ENCODE data around the gene ZCCHC7.

Gene ZCCHC7

DNA sequence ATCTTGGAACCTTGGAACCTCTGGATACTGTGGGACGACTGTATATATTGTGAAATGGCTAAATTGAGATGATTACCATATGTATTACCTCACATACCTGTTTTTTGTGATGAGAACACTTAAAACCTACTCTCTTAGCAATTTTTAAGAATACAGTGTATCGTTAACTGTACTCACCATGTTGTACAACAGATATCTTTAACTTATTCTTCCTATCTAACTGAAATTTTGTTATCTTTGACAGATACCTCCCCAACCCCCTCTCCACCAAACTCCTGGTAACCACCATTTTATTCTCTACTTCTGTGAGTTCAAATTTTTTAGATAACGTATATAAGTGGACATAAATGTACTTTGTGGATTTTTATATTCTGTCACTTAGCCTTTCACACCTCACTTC lies 126.5 kb downstream of the ZCCHC7 start:
- H3K4me1 ChIP-seq (ENCODE audit: insufficient read depth, low read length, poor library complexity, severe bottlenecking) = peaks cover 17% of the 10 kb centered on the region
- no peaks in the 10 kb centered on the region for H3K9me2 ChIP-seq (replicated peaks; ENCODE audit: low read depth, low read length)
- H3K4me3 ChIP-seq (ENCODE audit: low read length, poor library complexity, severe bottlenecking) = no peak overlapping the region
- no peak overlapping the region for H3K9ac ChIP-seq (ENCODE audit: low read depth, low read length, poor library complexity, severe bottlenecking)
- no peak overlapping the region for H3K4me2 ChIP-seq (ENCODE audit: low read depth, low read length, poor library complexity, severe bottlenecking)
- H3K27me3 ChIP-seq (ENCODE audit: insufficient read depth, low read length, poor library complexity, severe bottlenecking) = no peaks in the 10 kb centered on the region
- TF ChIP-seq EZH2phosphoT487 (IDR thresholded peaks at IDR 0.05; ENCODE audit: borderline replicate concordance) = no peak
- TF ChIP-seq, protein P1, sequence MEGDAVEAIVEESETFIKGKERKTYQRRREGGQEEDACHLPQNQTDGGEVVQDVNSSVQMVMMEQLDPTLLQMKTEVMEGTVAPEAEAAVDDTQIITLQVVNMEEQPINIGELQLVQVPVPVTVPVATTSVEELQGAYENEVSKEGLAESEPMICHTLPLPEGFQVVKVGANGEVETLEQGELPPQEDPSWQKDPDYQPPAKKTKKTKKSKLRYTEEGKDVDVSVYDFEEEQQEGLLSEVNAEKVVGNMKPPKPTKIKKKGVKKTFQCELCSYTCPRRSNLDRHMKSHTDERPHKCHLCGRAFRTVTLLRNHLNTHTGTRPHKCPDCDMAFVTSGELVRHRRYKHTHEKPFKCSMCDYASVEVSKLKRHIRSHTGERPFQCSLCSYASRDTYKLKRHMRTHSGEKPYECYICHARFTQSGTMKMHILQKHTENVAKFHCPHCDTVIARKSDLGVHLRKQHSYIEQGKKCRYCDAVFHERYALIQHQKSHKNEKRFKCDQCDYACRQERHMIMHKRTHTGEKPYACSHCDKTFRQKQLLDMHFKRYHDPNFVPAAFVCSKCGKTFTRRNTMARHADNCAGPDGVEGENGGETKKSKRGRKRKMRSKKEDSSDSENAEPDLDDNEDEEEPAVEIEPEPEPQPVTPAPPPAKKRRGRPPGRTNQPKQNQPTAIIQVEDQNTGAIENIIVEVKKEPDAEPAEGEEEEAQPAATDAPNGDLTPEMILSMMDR (conservative IDR thresholded peaks at IDR 0.05; ENCODE audit: low read length) = no peak
- no peaks in the 10 kb centered on the region for H3F3A ChIP-seq (ENCODE audit: low read depth)
- no peaks in the 10 kb centered on the region for H3K9me3 ChIP-seq (ENCODE audit: insufficient read depth, low read depth, low read length)
- H3K79me2 ChIP-seq (ENCODE audit: insufficient read depth, low read length) = peaks cover 23% of the 10 kb centered on the region; the same call in 1 of the 2 replicates
- H2AFZ ChIP-seq (ENCODE audit: low read length) = no peak overlapping the region
- peaks cover 5% of the 10 kb centered on the region for H3K36me3 ChIP-seq (ENCODE audit: insufficient read depth, low read length)
- H4K20me1 ChIP-seq (ENCODE audit: insufficient read depth, low read length, poor library complexity, severe bottlenecking) = no peaks in the 10 kb centered on the region

DNA sequence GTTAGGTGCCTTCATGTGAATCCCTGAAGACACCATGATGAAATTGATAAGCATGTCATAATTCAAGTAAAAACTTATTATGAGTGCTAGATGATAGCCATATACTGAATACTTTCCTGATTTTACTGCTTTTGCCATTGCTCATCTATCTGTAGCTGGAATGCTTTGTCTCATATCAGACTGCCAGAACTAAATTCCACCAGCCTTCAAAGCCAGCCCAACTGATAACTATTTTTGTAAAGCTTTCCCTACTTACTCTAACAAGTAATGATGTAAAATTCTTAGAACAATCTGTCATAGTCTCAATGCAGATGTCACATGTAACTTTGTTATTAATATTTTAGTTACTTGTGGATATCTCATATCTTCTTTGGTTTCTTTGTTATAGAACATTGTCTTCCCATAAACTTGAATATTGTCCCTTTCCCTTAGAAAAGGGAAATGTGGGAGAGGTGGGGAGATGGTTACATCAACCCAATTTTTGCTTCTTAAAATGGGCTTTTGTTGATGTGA lies 128.3 kb downstream of the ZCCHC7 start:
- H3K79me2 ChIP-seq (ENCODE audit: insufficient read depth, low read length) = peaks cover 15% of the 10 kb centered on the region; the same call in 1 of the 2 replicates

DNA sequence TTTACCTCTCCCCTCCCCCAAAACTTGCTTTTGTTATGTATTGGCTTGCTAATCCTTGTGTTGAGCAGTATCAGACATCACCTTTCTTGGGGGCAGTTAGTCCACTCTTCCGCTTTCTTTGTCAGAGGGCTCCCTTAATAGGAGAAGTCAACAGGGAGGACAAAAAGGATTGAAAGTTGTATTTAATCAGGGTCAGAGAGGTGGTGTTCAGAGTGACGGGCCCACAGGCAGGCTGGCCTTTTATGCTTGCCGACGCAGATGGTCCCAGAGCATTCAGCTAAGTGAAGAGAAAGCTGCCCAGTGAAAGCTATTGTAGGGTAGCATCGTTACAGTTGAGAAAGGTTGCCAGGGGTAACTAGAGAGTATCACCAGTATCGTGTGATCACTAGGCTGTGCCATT lies 131.1 kb downstream of the ZCCHC7 start:
- TF ChIP-seq EZH2phosphoT487 (IDR thresholded peaks at IDR 0.05; ENCODE audit: borderline replicate concordance) = no peak
- TF ChIP-seq, protein P1 (conservative IDR thresholded peaks at IDR 0.05; ENCODE audit: low read length) = no peak
- Histone ChIP-seq H3K79me2 (ENCODE audit: insufficient read depth, low read length) (peaks cover 6% of the 10 kb centered on the region; the same call in 1 of the 2 replicates), H3K4me1 (ENCODE audit: insufficient read depth, low read length, poor library complexity, severe bottlenecking) (peaks cover under 1% of the 10 kb centered on the region)

More for the DNA sequence above, 128.3 kb downstream of the ZCCHC7 start:
- no peak overlapping the region for H3K4me3 ChIP-seq (ENCODE audit: low read length, poor library complexity, severe bottlenecking)
- H3F3A ChIP-seq (ENCODE audit: low read depth) = no peaks in the 10 kb centered on the region
- H3K9me2 ChIP-seq (replicated peaks; ENCODE audit: low read depth, low read length) = no peaks in the 10 kb centered on the region
- no peaks in the 10 kb centered on the region for H4K20me1 ChIP-seq (ENCODE audit: insufficient read depth, low read length, poor library complexity, severe bottlenecking)
- no peaks in the 10 kb centered on the region for H3K27me3 ChIP-seq (ENCODE audit: insufficient read depth, low read length, poor library complexity, severe bottlenecking)
- H3K9me3 ChIP-seq (ENCODE audit: insufficient read depth, low read depth, low read length) = no peaks in the 10 kb centered on the region
- peaks cover 11% of the 10 kb centered on the region for H3K4me1 ChIP-seq (ENCODE audit: insufficient read depth, low read length, poor library complexity, severe bottlenecking)
- no peak overlapping the region for H2AFZ ChIP-seq (ENCODE audit: low read length)
- H3K9ac ChIP-seq (ENCODE audit: low read depth, low read length, poor library complexity, severe bottlenecking) = no peak overlapping the region
- peaks cover 12% of the 10 kb centered on the region for H3K36me3 ChIP-seq (ENCODE audit: insufficient read depth, low read length)
- TF ChIP-seq, protein P1 (conservative IDR thresholded peaks at IDR 0.05; ENCODE audit: low read length) = no peak
- no peak for TF ChIP-seq EZH2phosphoT487 (IDR thresholded peaks at IDR 0.05; ENCODE audit: borderline replicate concordance)
- H3K4me2 ChIP-seq (ENCODE audit: low read depth, low read length, poor library complexity, severe bottlenecking) = no peak overlapping the region

More for the DNA sequence above, 131.1 kb downstream of the ZCCHC7 start:
- Histone ChIP-seq H2AFZ (ENCODE audit: low read length) (no peak overlapping the region), H3K4me2 (ENCODE audit: low read depth, low read length, poor library complexity, severe bottlenecking) (no peak overlapping the region), H3K9me3 (ENCODE audit: insufficient read depth, low read depth, low read length) (no peaks in the 10 kb centered on the region), H3K9me2 (replicated peaks; ENCODE audit: low read depth, low read length) (no peaks in the 10 kb centered on the region), H3K36me3 (ENCODE audit: insufficient read depth, low read length) (peaks cover 12% of the 10 kb centered on the region), H3K4me3 (ENCODE audit: low read length, poor library complexity, severe bottlenecking) (no peak overlapping the region), H3K9ac (ENCODE audit: low read depth, low read length, poor library complexity, severe bottlenecking) (no peak overlapping the region), H3K27me3 (ENCODE audit: insufficient read depth, low read length, poor library complexity, severe bottlenecking) (no peaks in the 10 kb centered on the region), H4K20me1 (ENCODE audit: insufficient read depth, low read length, poor library complexity, severe bottlenecking) (no peaks in the 10 kb centered on the region), H3F3A (ENCODE audit: low read depth) (no peaks in the 10 kb centered on the region)

All from Loucy (cell line).